HUES64 (cell line): ENCODE results near the gene CEP68. TPM values are rescaled to one million over a fixed set of nuclear protein-coding genes. Genes with fewer than 3 reads are reported as not detected.
"Not testable (repeated sequence)": the region's sequence is repeated elsewhere in the genome, so short reads cannot be mapped to it uniquely, and the experiment has no call there.

ENCODE experiments used
- H3K27ac ChIP-seq: 2 replicates; pipeline ENCODE4 v1.7.0; 2013; ENCODE audit warnings: low read depth, low read length, inconsistent platforms
- H3K27me3 ChIP-seq: 2 replicates; pipeline ENCODE4 v1.6.1; 2013; ENCODE audit warnings: mild to moderate bottlenecking, low read length; ENCODE audit not compliant: insufficient read depth
- H3K36me3 ChIP-seq: 2 replicates; pipeline ENCODE4 v1.6.1; 2013; ENCODE audit warnings: mild to moderate bottlenecking, low read length; ENCODE audit not compliant: insufficient read depth
- H3K4me1 ChIP-seq: 2 replicates; pipeline ENCODE4 v1.6.1; 2013; ENCODE audit warnings: mild to moderate bottlenecking, low read length, moderate library complexity; ENCODE audit not compliant: insufficient read depth
- H3K4me3 ChIP-seq: 2 replicates; pipeline ENCODE4 v1.5.1; 2013; ENCODE audit warnings: mild to moderate bottlenecking, low read length, moderate library complexity
- H3K9ac ChIP-seq: 2 replicates; pipeline ENCODE4 v1.6.1; 2013; ENCODE audit warnings: mild to moderate bottlenecking, low read depth, low read length
- H3K9me3 ChIP-seq: 2 replicates; pipeline ENCODE4 v1.6.1; 2013; ENCODE audit warnings: low read depth, low read length; ENCODE audit not compliant: insufficient read depth
- WGBS: fragments of 150-250, 120-280 bp; methylation state at CpG from one replicate; pipeline ENCODE4 v1.1.7; 2013; ENCODE audit warnings: missing lambda C conversion rate; 5-methylcytosine and 5-hydroxymethylcytosine counted together
- polyA plus RNA-seq, 2 experiments: library from polyadenylated mRNA; stranded (reverse); fragments of 50-300 nt; gene quantifications; one replicate each; pipeline ENCODE4 v1.2.3, GENCODE V29; 2013

Gene CEP68
- polyA plus RNA-seq (2013, experiment 1 of 2), result 14.3 TPM
- 14.5 TPM for polyA plus RNA-seq (2013, experiment 2 of 2)

GRCh38 chr2:65056215-65057053 lies at the start of gene CEP68:
Gene CEP68, plus strand, starts transcription at chr2:65056416. Its CDS starts 13,029 bp downstream, at chr2:65069445.
- peak within 1 kb of the TSS; percentile 79 for H3K27ac ChIP-seq
- H3K27me3 ChIP-seq, result no peaks in the 10 kb centered on the region
- H3K4me3 ChIP-seq, result peak within 1 kb of the TSS; percentile 91
- under 1% methylated on average over 99 of the region's 99 CpGs for WGBS
- no peaks in the 10 kb centered on the region for H3K9me3 ChIP-seq
- peak within 1 kb of the TSS; percentile 95 for H3K9ac ChIP-seq
- peaks cover 8% of the 10 kb centered on the region for H3K4me1 ChIP-seq
- peaks cover 4% of the 10 kb centered on the region; the same call in 1 of the 2 replicates for H3K36me3 ChIP-seq

GRCh38 chr2:65013776-65014175 lies 42.4 kb upstream of the CEP68 start:
- Histone ChIP-seq H3K27ac (0 out of 2 replicates have a peak overlapping the region, but pooled peaks have one; percentile 10), H3K4me1 (peaks cover 9% of the 10 kb centered on the region; the same call in 1 of the 2 replicates), H3K9ac (no peak overlapping the region; the same call in 1 of the 2 replicates), H3K27me3 (no peaks in the 10 kb centered on the region), H3K4me3 (no peak overlapping the region), H3K36me3 (no peaks in the 10 kb centered on the region), H3K9me3 (no peaks in the 10 kb centered on the region)
- no CpG with 5 or more reads among the region's 1 CpG for WGBS

- Histone ChIP-seq H3K4me1 (peaks cover 9% of the 10 kb centered on the region; the same call in 1 of the 2 replicates), H3K9me3 (no peaks in the 10 kb centered on the region), H3K36me3 (no peaks in the 10 kb centered on the region), H3K27ac (no peak overlapping the region), H3K9ac (no peak overlapping the region), H3K4me3 (no peak overlapping the region), H3K27me3 (no peaks in the 10 kb centered on the region)
- WGBS, result 89% methylated on average over 5 of the region's 5 CpGs
These were observed 40.5 kb upstream of the CEP68 start for GRCh38 chr2:65015731-65016130.

- Histone ChIP-seq H3K27me3 (no peaks in the 10 kb centered on the region), H3K4me3 (no peak overlapping the region), H3K36me3 (no peaks in the 10 kb centered on the region), H3K9me3 (no peaks in the 10 kb centered on the region), H3K4me1 (peaks cover 9% of the 10 kb centered on the region; the same call in 1 of the 2 replicates), H3K9ac (no peak overlapping the region), H3K27ac (no peak overlapping the region)
- WGBS, result 92% methylated on average over 6 of the region's 6 CpGs
These were observed 39.4 kb upstream of the CEP68 start for GRCh38 chr2:65016789-65017188.

GRCh38 chr2:65017335-65017734 lies 38.9 kb upstream of the CEP68 start:
- H3K27ac ChIP-seq, result no peak overlapping the region

GRCh38 chr2:65018141-65018582 lies 38.1 kb upstream of the CEP68 start:
- Histone ChIP-seq H3K36me3 (no peaks in the 10 kb centered on the region; the same call in 1 of the 2 replicates), H3K4me1 (peaks cover 9% of the 10 kb centered on the region; the same call in 1 of the 2 replicates), H3K4me3 (no peak overlapping the region), H3K9ac (no peak overlapping the region), H3K9me3 (no peaks in the 10 kb centered on the region), H3K27ac (no peak overlapping the region), H3K27me3 (no peaks in the 10 kb centered on the region)
- 92% methylated on average over 15 of the region's 15 CpGs for WGBS

More at GRCh38 chr2:65017335-65017734, 38.9 kb upstream of the CEP68 start:
- H3K27me3 ChIP-seq, result no peaks in the 10 kb centered on the region
- no peak overlapping the region for H3K4me3 ChIP-seq
- H3K36me3 ChIP-seq, result no peaks in the 10 kb centered on the region
- no peak overlapping the region for H3K9ac ChIP-seq
- WGBS, result no CpG with 5 or more reads among the region's 4 CpGs
- peaks cover 9% of the 10 kb centered on the region; the same call in 1 of the 2 replicates for H3K4me1 ChIP-seq
- H3K9me3 ChIP-seq, result no peaks in the 10 kb centered on the region

GRCh38 chr2:65019010-65019409 lies 37.2 kb upstream of the CEP68 start:
- 90% methylated on average over 1 of the region's 1 CpG for whole genome bisulfite sequencing
- Histone ChIP-seq H3K4me3 (no peak overlapping the region), H3K9ac (no peak overlapping the region), H3K9me3 (no peaks in the 10 kb centered on the region), H3K27ac (no peak overlapping the region), H3K27me3 (no peaks in the 10 kb centered on the region), H3K4me1 (peaks cover 3% of the 10 kb centered on the region; the same call in 1 of the 2 replicates), H3K36me3 (no peaks in the 10 kb centered on the region; the same call in 1 of the 2 replicates)

- no peak overlapping the region for H3K4me3 ChIP-seq
- no peak overlapping the region for H3K27ac ChIP-seq
- WGBS, result 84% methylated on average over 8 of the region's 8 CpGs
- H3K9ac ChIP-seq, result no peak overlapping the region
- no peaks in the 10 kb centered on the region; the same call in 1 of the 2 replicates for H3K36me3 ChIP-seq
- no peaks in the 10 kb centered on the region for H3K9me3 ChIP-seq
- H3K27me3 ChIP-seq, result no peaks in the 10 kb centered on the region
- H3K4me1 ChIP-seq, result no peaks in the 10 kb centered on the region
These were observed 36.5 kb upstream of the CEP68 start for GRCh38 chr2:65019675-65020195.

- not testable (repeated sequence) for H3K27me3 ChIP-seq, H3K27ac ChIP-seq, H3K9ac ChIP-seq, H3K9me3 ChIP-seq, H3K36me3 ChIP-seq, H3K4me1 ChIP-seq, H3K4me3 ChIP-seq
- 100% methylated on average over 1 of the region's 1 CpG for WGBS
These were observed 36.0 kb upstream of the CEP68 start for GRCh38 chr2:65020251-65020650.

GRCh38 chr2:65020943-65021528 lies 35.2 kb upstream of the CEP68 start:
- no peaks in the 10 kb centered on the region; the same call in 1 of the 2 replicates for H3K36me3 ChIP-seq
- H3K27me3 ChIP-seq, result no peaks in the 10 kb centered on the region
- no peak overlapping the region for H3K9ac ChIP-seq
- H3K27ac ChIP-seq, result no peak overlapping the region
- H3K4me1 ChIP-seq, result no peaks in the 10 kb centered on the region
- no peak overlapping the region for H3K4me3 ChIP-seq
- WGBS, result 91% methylated on average over 11 of the region's 11 CpGs
- no peaks in the 10 kb centered on the region for H3K9me3 ChIP-seq

GRCh38 chr2:65021709-65022108 lies 34.5 kb upstream of the CEP68 start:
- WGBS, result 87% methylated on average over 4 of the region's 4 CpGs
- Histone ChIP-seq H3K4me1 (no peaks in the 10 kb centered on the region), H3K27ac (no peak overlapping the region), H3K4me3 (no peak overlapping the region), H3K27me3 (no peaks in the 10 kb centered on the region), H3K9ac (no peak overlapping the region), H3K36me3 (no peaks in the 10 kb centered on the region; the same call in 1 of the 2 replicates), H3K9me3 (no peaks in the 10 kb centered on the region)
